PFSK-1 (cell line): Measurements from ENCODE around the gene FBLN1.

Source experiments
- FOXP2 ChIP-seq: optimal IDR thresholded peaks from 2 replicates; pipeline ENCODE3; 2011; ENCODE audit warnings: borderline replicate concordance, control low read depth, inconsistent platforms; ENCODE audit not compliant: insufficient read depth; ENCODE audit errors: extremely low read length, extremely low read depth
- POLR2AphosphoS5 ChIP-seq: IDR thresholded peaks from 2 replicates; pipeline ENCODE4 v1.6.1; 2012; ENCODE audit warnings: low read depth, mild to moderate bottlenecking, control low read depth, low read length, moderate library complexity
- REST ChIP-seq, 2 experiments: IDR thresholded peaks; 2 replicates each; pipeline versions ENCODE4 v1.6.1 to v1.8.0; 2011 to 2012; ENCODE audit warnings: low read depth in 2 of 2, low read length in 2 of 2, control low read depth in 1 of 2, inconsistent platforms in 1 of 2, mild to moderate bottlenecking in 1 of 2, moderate library complexity in 1 of 2; ENCODE audit not compliant: insufficient read depth in 1 of 2
- SIN3A ChIP-seq: IDR thresholded peaks from 2 replicates; pipeline ENCODE4 v1.6.1; 2012; ENCODE audit warnings: mild to moderate bottlenecking, low read length, moderate library complexity, borderline replicate concordance; ENCODE audit not compliant: insufficient read depth
- TAF1 ChIP-seq: IDR thresholded peaks from 2 replicates; pipeline ENCODE4 v1.6.1; 2012; ENCODE audit warnings: low read length, control low read depth, borderline replicate concordance; ENCODE audit not compliant: insufficient read depth

Gene FBLN1

GRCh38 chr22:45600790-45601730, 98.4 kb downstream of the FBLN1 start:
- TF ChIP-seq POLR2AphosphoS5 (no peak), TAF1 (no peak)

DNA sequence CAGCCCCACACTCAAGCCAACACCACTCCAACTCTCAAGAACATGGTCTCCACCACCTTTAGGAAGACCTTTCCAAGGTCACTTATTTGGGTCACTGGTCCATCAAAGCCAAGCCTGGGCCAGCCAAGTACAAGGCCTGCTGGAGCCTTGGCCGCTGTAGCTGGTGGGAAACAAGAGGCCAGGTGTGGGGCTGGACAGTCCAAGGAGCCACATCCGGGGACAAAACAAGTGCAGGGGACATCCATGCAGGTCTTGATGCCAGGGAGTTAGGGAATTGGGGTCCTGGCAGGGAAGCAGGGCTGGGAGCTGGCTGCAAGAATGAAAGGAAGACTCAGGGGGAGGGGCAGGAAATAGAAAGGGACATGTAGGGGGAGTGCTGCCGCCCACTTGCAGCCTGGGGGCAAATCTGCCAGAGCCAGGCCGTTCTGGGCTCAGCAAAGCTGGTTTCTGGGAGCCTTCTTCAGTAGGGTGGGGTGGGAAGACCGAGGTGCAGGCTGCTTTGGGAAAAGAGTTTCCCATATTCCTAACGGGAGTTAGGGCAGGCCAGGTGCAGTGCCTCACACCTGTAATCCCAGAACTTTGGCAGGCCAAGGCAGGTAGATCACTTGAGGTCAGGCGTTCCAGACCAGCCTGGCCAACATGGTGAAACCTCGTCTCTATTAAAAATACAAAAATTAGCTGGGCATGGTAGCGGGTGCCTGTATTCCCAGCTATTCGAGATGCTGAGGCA, 99.5 kb downstream of the FBLN1 start:
- TF ChIP-seq SIN3A (no peak), FOXP2 (no peak), TAF1 (no peak), POLR2AphosphoS5 (no peak), REST (IDR thresholded peaks at IDR 0.05; ENCODE audit: insufficient read depth in 1 of 2, low read depth in 2 of 2, low read length in 2 of 2) (no peak)

DNA sequence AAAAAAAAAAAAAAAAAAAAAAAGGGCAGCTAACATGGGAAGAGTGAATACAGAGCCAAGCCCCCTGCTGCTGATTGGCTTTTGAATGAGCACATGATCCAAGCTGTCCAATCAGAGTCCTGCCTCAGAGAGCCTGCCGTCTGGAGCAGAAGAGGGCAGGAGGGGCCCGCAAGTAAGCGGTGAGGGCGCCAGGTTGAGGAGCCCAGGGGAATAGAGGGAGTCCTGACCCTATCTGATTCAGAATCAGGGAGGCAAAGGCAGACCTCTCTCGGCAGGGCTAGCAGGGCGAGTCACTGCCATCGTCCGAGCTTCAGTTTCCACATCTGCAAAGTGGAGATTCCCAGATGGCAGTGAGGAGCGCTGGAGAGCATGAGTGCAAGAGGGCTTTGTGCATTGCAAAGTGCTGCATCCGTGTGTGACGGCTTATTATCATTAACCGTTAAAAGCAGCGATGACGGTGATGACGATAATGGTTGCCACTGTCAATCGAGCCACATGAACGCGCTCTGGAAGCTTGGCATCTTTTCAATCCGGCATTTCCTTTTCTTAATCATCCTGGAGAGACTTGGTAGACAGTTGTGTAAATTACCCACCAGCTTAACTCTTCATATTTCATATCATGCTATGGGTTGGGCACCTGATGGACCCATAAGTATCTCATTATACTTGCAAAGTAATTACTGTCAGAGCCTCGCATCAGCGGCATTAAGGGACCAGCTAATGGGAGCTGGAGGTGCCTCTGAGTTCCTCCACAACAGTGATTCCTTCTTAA, 100.3 kb downstream of the FBLN1 start:
- TF ChIP-seq POLR2AphosphoS5 (no peak), REST (IDR thresholded peaks at IDR 0.05; ENCODE audit: insufficient read depth in 1 of 2, low read depth in 2 of 2, low read length in 2 of 2) (no peak), TAF1 (no peak), FOXP2 (no peak), SIN3A (no peak)

GRCh38 chr22:45603619-45604018, 100.9 kb downstream of the FBLN1 start:
- no peak for TF ChIP-seq POLR2AphosphoS5
- TF ChIP-seq REST (IDR thresholded peaks at IDR 0.05; ENCODE audit: insufficient read depth in 1 of 2, low read depth in 2 of 2, low read length in 2 of 2): no peak
- no peak for TF ChIP-seq TAF1
- no peak for TF ChIP-seq SIN3A
- no peak for TF ChIP-seq FOXP2

GRCh38 chr22:45608763-45609180, 106.1 kb downstream of the FBLN1 start:
- TF ChIP-seq FOXP2 (no peak), SIN3A (no peak), REST (IDR thresholded peaks at IDR 0.05; ENCODE audit: insufficient read depth in 1 of 2, low read depth in 2 of 2, low read length in 2 of 2) (no peak), TAF1 (no peak)
